PC-3 (cell line): ENCODE results near the gene AHCYL1.

Experiments
- EZH2 ChIP-seq: fragments of 300-600 bp; sonication (generic); IDR thresholded peaks from one replicate; pipeline ENCODE4 v1.6.1; 2017; ENCODE audit warnings: antibody characterized with exemption, mild to moderate bottlenecking, low read length; ENCODE audit not compliant: unreplicated experiment
- EZH2phosphoT487 ChIP-seq: fragments of 300-600 bp; sonication (generic); IDR thresholded peaks from 2 replicates; pipeline ENCODE4 v1.6.1; 2018; ENCODE audit warnings: mild to moderate bottlenecking, antibody characterized with exemption, low read length, borderline replicate concordance
- TF ChIP-seq, protein P1 (sequence below): fragments of 300-600 bp; sonication (generic); conservative IDR thresholded peaks from 2 replicates; pipeline ENCODE4 v1.5.1; 2017; ENCODE audit warnings: antibody characterized with exemption, low read depth, mild to moderate bottlenecking, low read length

DNA sequence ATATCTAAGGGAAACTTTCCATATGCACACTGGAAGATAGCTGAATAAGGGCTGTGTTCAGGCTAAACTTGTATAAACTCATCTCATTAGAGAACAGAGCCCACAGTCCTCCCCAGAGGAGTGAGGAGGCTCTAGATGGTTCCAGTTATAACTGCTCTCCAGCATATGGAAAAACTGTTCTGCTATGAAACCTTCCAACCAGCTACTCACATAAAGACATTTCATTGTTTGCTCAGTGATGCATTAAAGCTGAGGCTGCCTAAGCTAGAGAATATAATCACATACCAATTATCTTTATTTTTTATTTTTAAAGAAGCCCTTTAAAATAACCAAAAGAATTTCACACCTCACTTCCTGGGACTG is 13.3 kb downstream of the AHCYL1 start:
- TF ChIP-seq, protein P1, sequence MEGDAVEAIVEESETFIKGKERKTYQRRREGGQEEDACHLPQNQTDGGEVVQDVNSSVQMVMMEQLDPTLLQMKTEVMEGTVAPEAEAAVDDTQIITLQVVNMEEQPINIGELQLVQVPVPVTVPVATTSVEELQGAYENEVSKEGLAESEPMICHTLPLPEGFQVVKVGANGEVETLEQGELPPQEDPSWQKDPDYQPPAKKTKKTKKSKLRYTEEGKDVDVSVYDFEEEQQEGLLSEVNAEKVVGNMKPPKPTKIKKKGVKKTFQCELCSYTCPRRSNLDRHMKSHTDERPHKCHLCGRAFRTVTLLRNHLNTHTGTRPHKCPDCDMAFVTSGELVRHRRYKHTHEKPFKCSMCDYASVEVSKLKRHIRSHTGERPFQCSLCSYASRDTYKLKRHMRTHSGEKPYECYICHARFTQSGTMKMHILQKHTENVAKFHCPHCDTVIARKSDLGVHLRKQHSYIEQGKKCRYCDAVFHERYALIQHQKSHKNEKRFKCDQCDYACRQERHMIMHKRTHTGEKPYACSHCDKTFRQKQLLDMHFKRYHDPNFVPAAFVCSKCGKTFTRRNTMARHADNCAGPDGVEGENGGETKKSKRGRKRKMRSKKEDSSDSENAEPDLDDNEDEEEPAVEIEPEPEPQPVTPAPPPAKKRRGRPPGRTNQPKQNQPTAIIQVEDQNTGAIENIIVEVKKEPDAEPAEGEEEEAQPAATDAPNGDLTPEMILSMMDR, result no peak
- TF ChIP-seq EZH2 (no peak), EZH2phosphoT487 (no peak)
